OCI-LY7 (cell line): ENCODE results near the gene SLC25A33. TPM values are rescaled to one million over a fixed set of nuclear protein-coding genes. Genes with fewer than 3 reads are reported as not detected.

Experiments used
- BruUV-seq: library from RNA; stranded (reverse); fragments of 400-500 nt; replicated peaks from 2 replicates; lab custom pipeline; 2021; lab: Mats Ljungman, UMichigan
- CTCF ChIA-PET: fragments of 300-600 bp; sonication (Branson Sonifier 250); formaldehyde crosslinking; loops from one replicate; lab custom pipeline; 2022; ENCODE audit warnings: antibody characterized with exemption; ENCODE audit not compliant: unreplicated experiment; lab: Charles Lee
- POLR2A ChIA-PET: fragments of 300-600 bp; sonication (Branson Sonifier 250); formaldehyde crosslinking; loops from one replicate; lab custom pipeline; 2022; ENCODE audit warnings: antibody characterized with exemption; lab: Charles Lee
- DNase-seq: peaks from one replicate; pipeline ENCODE4 v3.0.0-alpha.2; 2015; ENCODE audit warnings: low spot score
- H2AFZ ChIP-seq: fragments of 200-600 bp; sonication (generic), shearing (Covaris generic); 2 replicates; pipeline ENCODE4 v1.6.1; 2014; ENCODE audit warnings: mild to moderate bottlenecking, antibody characterized with exemption, low read length, moderate library complexity
- H3K27ac ChIP-seq: fragments of 200-600 bp; sonication (generic); 2 replicates; pipeline ENCODE4 v1.5.1; 2014; ENCODE audit warnings: mixed run types, low read depth, mild to moderate bottlenecking, moderate library complexity, low read length, inconsistent platforms; ENCODE audit not compliant: poor library complexity, severe bottlenecking
- H3K36me3 ChIP-seq: fragments of 200-600 bp; sonication (generic); 2 replicates; pipeline ENCODE4 v1.6.1; 2014; ENCODE audit warnings: mild to moderate bottlenecking, antibody characterized with exemption, low read length, moderate library complexity, mixed read lengths; ENCODE audit not compliant: insufficient read depth
- H3K4me1 ChIP-seq: fragments of 200-600 bp; sonication (generic); 2 replicates; pipeline ENCODE4 v1.5.1; 2014; ENCODE audit warnings: mild to moderate bottlenecking, low read length; ENCODE audit not compliant: insufficient read depth, poor library complexity, severe bottlenecking
- H3K4me2 ChIP-seq: fragments of 200-600 bp; sonication (generic); 2 replicates; pipeline ENCODE4 v1.6.1; 2014; ENCODE audit warnings: mild to moderate bottlenecking, low read length
- H3K4me3 ChIP-seq: fragments of 200-600 bp; sonication (generic); 2 replicates; pipeline ENCODE4 v1.5.1; 2014; ENCODE audit warnings: mild to moderate bottlenecking, low read depth, low read length; ENCODE audit not compliant: poor library complexity, severe bottlenecking
- H3K79me2 ChIP-seq: fragments of 200-600 bp; sonication (generic); 2 replicates; pipeline ENCODE4 v1.6.1; 2016; ENCODE audit warnings: low read depth, mild to moderate bottlenecking, low read length, moderate library complexity, mixed read lengths; ENCODE audit not compliant: insufficient read depth
- H3K9me2 ChIP-seq: fragments of 200-600 bp; sonication (generic); 2 replicates; pipeline ENCODE4 v1.6.1; 2016; ENCODE audit warnings: mild to moderate bottlenecking, low read length, mixed read lengths; ENCODE audit not compliant: insufficient read depth
- H3K9me3 ChIP-seq: fragments of 200-600 bp; sonication (generic); 2 replicates; pipeline ENCODE4 v1.6.1; 2014; ENCODE audit warnings: mild to moderate bottlenecking, mixed run types, low read length, mixed read lengths
- H4K20me1 ChIP-seq: fragments of 200-600 bp; sonication (generic); 2 replicates; pipeline ENCODE4 v1.6.1; 2014; ENCODE audit warnings: mild to moderate bottlenecking, antibody characterized with exemption, low read length, moderate library complexity, mixed read lengths; ENCODE audit not compliant: insufficient read depth
- EZH2phosphoT487 ChIP-seq: fragments of 200-600 bp; sonication (generic); IDR thresholded peaks from 2 replicates; pipeline ENCODE4 v1.6.1; 2018; ENCODE audit warnings: low read depth, borderline replicate concordance, mild to moderate bottlenecking, mixed run types, antibody characterized with exemption, low read length, moderate library complexity, mixed read lengths
- intact Hi-C: fragments of 100-400 bp; cut with micrococcal nuclease; formaldehyde crosslinking; loops from one replicate; pipeline ENCODE4 v1.10.0; 2022; ENCODE audit not compliant: unreplicated experiment
- total RNA-seq, 2 experiments: library from RNA; depleted of rRNA in 1 of 2; stranded (reverse); fragments of >200 nt in 1 of 2; shearing (Covaris generic) in 1 of 2; gene quantifications; 2 replicates each; pipeline ENCODE4 v1.2.3, GENCODE V29; 2014 to 2022
- TF ChIP-seq, protein P1 (sequence below): fragments of 200-600 bp; sonication (generic); conservative IDR thresholded peaks from 2 replicates; pipeline ENCODE4 v1.5.1; 2014; ENCODE audit warnings: mild to moderate bottlenecking, antibody characterized with exemption, low read length, moderate library complexity, mixed read lengths

Gene SLC25A33
- total RNA-seq, 2 experiments from 2014 or later, result 15.1 to 16.5 TPM

DNA sequence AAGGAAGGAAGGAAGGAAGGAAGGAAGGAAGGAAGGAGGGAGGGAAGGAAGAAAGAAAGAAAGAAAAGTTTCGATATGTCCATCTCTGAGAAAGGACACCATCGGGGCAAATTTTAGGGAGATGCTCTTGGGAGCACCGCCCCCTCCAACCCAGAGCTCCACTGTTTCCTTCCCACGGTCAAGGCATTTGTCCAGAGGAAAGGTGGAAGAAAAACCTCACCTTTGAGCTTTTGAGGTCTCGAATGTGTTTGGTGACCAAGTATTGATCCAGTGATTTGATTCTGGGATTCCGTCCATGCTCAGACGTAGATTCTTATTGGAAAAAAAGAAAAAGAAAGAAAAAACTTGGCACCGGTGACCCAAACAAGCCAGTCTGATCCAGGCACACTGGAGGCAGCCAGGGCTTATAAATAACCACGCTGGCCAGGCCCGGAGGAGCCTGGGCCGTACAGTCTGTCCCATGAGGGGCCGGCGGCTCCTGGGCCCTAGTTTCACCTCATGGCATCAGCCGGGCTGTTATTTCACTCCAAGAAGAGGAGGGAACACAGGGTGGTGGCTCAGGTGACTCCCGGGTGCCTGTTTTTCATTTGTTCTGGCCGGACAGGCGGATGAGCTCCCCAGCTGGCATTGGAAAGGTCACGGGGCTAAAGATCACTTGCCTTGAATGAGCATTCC is 36.1 kb upstream of the SLC25A33 start:
- Histone ChIP-seq H3K4me2 (no peak overlapping the region), H3K4me3 (no peak overlapping the region), H3K27ac (no peak overlapping the region), H3K36me3 (no peaks in the 10 kb centered on the region), H3K9me3 (no peaks in the 10 kb centered on the region), H2AFZ (no peak overlapping the region), H4K20me1 (no peaks in the 10 kb centered on the region), H3K4me1 (no peaks in the 10 kb centered on the region), H3K79me2 (no peaks in the 10 kb centered on the region), H3K9me2 (no peaks in the 10 kb centered on the region)
- BruUV-seq, result no TSS peak
- DNase-seq, result no peak
- TF ChIP-seq, protein P1, sequence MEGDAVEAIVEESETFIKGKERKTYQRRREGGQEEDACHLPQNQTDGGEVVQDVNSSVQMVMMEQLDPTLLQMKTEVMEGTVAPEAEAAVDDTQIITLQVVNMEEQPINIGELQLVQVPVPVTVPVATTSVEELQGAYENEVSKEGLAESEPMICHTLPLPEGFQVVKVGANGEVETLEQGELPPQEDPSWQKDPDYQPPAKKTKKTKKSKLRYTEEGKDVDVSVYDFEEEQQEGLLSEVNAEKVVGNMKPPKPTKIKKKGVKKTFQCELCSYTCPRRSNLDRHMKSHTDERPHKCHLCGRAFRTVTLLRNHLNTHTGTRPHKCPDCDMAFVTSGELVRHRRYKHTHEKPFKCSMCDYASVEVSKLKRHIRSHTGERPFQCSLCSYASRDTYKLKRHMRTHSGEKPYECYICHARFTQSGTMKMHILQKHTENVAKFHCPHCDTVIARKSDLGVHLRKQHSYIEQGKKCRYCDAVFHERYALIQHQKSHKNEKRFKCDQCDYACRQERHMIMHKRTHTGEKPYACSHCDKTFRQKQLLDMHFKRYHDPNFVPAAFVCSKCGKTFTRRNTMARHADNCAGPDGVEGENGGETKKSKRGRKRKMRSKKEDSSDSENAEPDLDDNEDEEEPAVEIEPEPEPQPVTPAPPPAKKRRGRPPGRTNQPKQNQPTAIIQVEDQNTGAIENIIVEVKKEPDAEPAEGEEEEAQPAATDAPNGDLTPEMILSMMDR, result no peak
- TF ChIP-seq EZH2phosphoT487, result no peak
- ChIA-PET CTCF (no interaction called here), POLR2A (no interaction called here)
- intact Hi-C loops, result no loop called here

DNA sequence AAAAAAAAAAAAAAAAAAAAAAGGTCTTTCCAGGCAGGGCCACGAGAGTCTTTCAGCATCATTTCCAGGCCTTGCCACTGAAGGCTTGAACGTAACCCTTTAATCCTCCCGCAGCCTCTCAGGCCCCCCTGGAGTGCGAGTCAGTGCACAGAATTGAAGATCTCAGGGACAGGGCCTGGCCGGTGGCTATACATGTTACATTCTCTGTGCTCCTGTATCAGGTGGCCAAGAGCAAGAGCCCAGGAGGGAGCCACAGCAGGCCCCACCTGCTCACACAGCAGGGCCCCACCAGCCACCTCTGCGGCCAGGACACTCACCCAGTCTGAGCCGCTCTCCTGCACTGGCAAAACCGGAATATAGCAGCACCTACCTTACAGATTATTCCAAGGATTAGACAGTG is 34.1 kb upstream of the SLC25A33 start:
- H3K9me3 ChIP-seq, result no peaks in the 10 kb centered on the region
- no peak overlapping the region for H3K27ac ChIP-seq
- no peaks in the 10 kb centered on the region for H3K9me2 ChIP-seq
- no peak overlapping the region for H3K4me2 ChIP-seq
- DNase-seq, result no peak
- POLR2A ChIA-PET, result no interaction called here
- H3K79me2 ChIP-seq, result no peaks in the 10 kb centered on the region
- H3K4me3 ChIP-seq, result no peak overlapping the region
- no peak for TF ChIP-seq EZH2phosphoT487
- TF ChIP-seq, protein P1, result no peak
- no peaks in the 10 kb centered on the region for H3K36me3 ChIP-seq
- CTCF ChIA-PET, result no interaction called here
- BruUV-seq, result no TSS peak
- intact Hi-C loops, result no loop called here
- no peaks in the 10 kb centered on the region for H3K4me1 ChIP-seq
- no peak overlapping the region for H2AFZ ChIP-seq
- no peaks in the 10 kb centered on the region for H4K20me1 ChIP-seq

DNA sequence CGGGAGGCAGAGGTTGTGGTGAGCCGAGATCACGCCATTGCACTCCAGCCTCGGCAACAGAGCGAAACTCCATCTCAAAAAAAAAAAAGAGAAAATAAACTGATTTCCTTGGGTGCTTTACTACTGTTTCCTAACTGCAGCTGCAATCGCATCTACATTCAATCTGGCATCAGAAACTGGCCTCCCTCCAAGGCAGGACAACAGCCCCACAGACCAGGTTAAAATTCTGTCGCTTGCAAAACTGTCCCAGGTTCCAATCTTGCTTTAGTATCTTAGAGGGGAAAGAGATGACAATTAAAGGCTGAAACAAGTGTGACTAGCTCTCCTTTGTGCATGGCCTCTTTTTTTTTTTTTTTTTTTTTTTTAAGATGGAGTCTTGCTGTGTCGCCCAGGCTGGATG is 32.4 kb upstream of the SLC25A33 start:
- no peaks in the 10 kb centered on the region for H3K36me3 ChIP-seq
- CTCF ChIA-PET, result no interaction called here
- POLR2A ChIA-PET, result no interaction called here
- H3K4me3 ChIP-seq, result no peak overlapping the region
- no peak for DNase-seq
- no peaks in the 10 kb centered on the region for H3K9me3 ChIP-seq
- BruUV-seq, result no TSS peak
- no peaks in the 10 kb centered on the region for H3K4me1 ChIP-seq
- H3K79me2 ChIP-seq, result no peaks in the 10 kb centered on the region
- H4K20me1 ChIP-seq, result no peaks in the 10 kb centered on the region
- intact Hi-C loops, result no loop called here
- no peaks in the 10 kb centered on the region for H3K9me2 ChIP-seq
- H3K27ac ChIP-seq, result no peak overlapping the region
- no peak overlapping the region for H3K4me2 ChIP-seq
- no peak overlapping the region for H2AFZ ChIP-seq
- TF ChIP-seq, protein P1, result no peak
- TF ChIP-seq EZH2phosphoT487, result no peak
